ENCODE measurements around the gene CMPK1. TPM values are rescaled to one million over a fixed set of nuclear protein-coding genes. Genes with fewer than 3 reads are reported as not detected.

The CMPK1 gene
- total and polyA plus RNA-seq, 2 of the 8 experiments (the other 6 are each of a cell fraction or from before 2014, with no cell fraction given), result 6.0 to 36.9 TPM

DNA sequence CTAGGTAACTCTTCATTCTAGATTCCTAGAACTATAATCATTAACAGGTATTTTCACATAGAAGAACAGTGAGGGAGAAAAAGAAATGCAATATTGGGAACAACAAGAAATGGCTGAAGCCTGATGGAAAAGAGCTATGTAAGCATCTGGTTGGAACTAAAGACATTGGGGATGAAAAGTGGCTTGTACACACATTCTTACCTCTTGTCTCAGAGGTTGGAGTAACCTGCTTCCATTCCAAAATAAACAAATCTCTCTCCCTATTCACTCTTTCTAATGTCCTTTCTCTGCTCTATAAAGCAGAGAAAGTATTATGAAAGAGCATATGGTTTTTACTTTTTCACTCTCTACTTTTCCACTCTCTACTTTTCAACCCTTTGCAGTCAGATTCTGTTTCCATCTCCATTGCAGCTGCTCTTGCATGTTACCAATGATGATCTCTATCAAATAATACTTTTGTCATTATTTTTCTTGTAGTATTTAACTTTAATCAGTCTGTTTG is 37.5 kb downstream of the CMPK1 start:
- no peaks in the 10 kb centered on the region for H3K27me3 ChIP-seq (replicated peaks in 1 of 4; ENCODE audit: control insufficient read depth in 3 of 4, extremely low read depth in 1 of 4, insufficient read depth in 3 of 4, low read length in 3 of 4)
- H3K14ac ChIP-seq (ENCODE audit: insufficient read length), result no peak overlapping the region
- H3K4me2 ChIP-seq (ENCODE audit: insufficient read depth in 1 of 2, low read depth in 2 of 2, low read length in 2 of 2), result no peak overlapping the region
- no peak overlapping the region for H3K4me3 ChIP-seq (ENCODE audit: extremely low read depth in 1 of 4, insufficient read depth in 2 of 4, low read depth in 3 of 4, low read length in 4 of 4)
- H3K36me3 ChIP-seq (ENCODE audit: control insufficient read depth in 2 of 4, insufficient read depth in 4 of 4, low read length in 3 of 4), result peaks cover 0 to 20% (median 6%) of the 10 kb centered on the region in 4 experiments; a peak in 5 of 8 replicates
- no peak overlapping the region for H2BK15ac ChIP-seq (ENCODE audit: low read length)
- no peak overlapping the region for H2AK5ac ChIP-seq (ENCODE audit: low read depth, low read length)
- H4K20me1 ChIP-seq (replicated peaks in 1 of 2; ENCODE audit: control insufficient read depth in 1 of 2, insufficient read depth in 2 of 2, low read length in 2 of 2), result no peaks in the 10 kb centered on the region
- H2BK5ac ChIP-seq (ENCODE audit: low read depth, low read length), result no peak overlapping the region
- no peak overlapping the region for H2BK20ac ChIP-seq (ENCODE audit: low read length)
- H3K79me1 ChIP-seq (ENCODE audit: low read depth, low read length), result no peaks in the 10 kb centered on the region
- H4K8ac ChIP-seq (ENCODE audit: extremely low read depth, insufficient read depth, low read length), result no peak overlapping the region
- FAIRE-seq, result no peak
- no peak overlapping the region for H3K56ac ChIP-seq (replicated peaks; ENCODE audit: insufficient read length, low read depth, low read length)
- no peak overlapping the region for H3K18ac ChIP-seq (ENCODE audit: extremely low read depth, low read length)
- ChIA-PET POLR2A (ENCODE audit: partially characterized antibody) (no interaction called here), CTCF (ENCODE audit: partially characterized antibody) (no interaction called here)
- H3K9me3 ChIP-seq (ENCODE audit: insufficient read depth in 2 of 2, low read depth in 1 of 2, low read length in 1 of 2), result no peaks in the 10 kb centered on the region
- H3K79me2 ChIP-seq (ENCODE audit: control insufficient read depth in 1 of 2, insufficient read depth in 2 of 2, low read length in 2 of 2), result no peaks in the 10 kb centered on the region
- H4K91ac ChIP-seq (replicated peaks; ENCODE audit: insufficient read length, low read length), result no peak overlapping the region
- H4K5ac ChIP-seq (ENCODE audit: insufficient read length, low read depth, low read length), result no peak overlapping the region
- H2BK120ac ChIP-seq (replicated peaks; ENCODE audit: low read depth, low read length), result no peak overlapping the region
- H3K4me1 ChIP-seq (replicated peaks in 1 of 4; ENCODE audit: control insufficient read depth in 3 of 4, insufficient read depth in 4 of 4, low read length in 3 of 4), result no peaks in the 10 kb centered on the region
- H3K23me2 ChIP-seq (ENCODE audit: low read depth, low read length), result no peaks in the 10 kb centered on the region
- H3K9ac ChIP-seq (replicated peaks in 1 of 4; ENCODE audit: extremely low read depth in 1 of 4, low read depth in 3 of 4, low read length in 3 of 4), result no peak overlapping the region
- H2AFZ ChIP-seq (ENCODE audit: low read length), result no peak overlapping the region
- DNase-seq (ENCODE audit: low read depth in 1 of 2, low spot score in 2 of 2), result no peak
- no peak overlapping the region for H3K27ac ChIP-seq (ENCODE audit: low read depth, low read length)
- no peak overlapping the region for H3K4ac ChIP-seq (replicated peaks; ENCODE audit: insufficient read length, low read depth, low read length)
- no peak overlapping the region for H2BK12ac ChIP-seq (ENCODE audit: low read depth, low read length)
- TF ChIP-seq, protein P1, sequence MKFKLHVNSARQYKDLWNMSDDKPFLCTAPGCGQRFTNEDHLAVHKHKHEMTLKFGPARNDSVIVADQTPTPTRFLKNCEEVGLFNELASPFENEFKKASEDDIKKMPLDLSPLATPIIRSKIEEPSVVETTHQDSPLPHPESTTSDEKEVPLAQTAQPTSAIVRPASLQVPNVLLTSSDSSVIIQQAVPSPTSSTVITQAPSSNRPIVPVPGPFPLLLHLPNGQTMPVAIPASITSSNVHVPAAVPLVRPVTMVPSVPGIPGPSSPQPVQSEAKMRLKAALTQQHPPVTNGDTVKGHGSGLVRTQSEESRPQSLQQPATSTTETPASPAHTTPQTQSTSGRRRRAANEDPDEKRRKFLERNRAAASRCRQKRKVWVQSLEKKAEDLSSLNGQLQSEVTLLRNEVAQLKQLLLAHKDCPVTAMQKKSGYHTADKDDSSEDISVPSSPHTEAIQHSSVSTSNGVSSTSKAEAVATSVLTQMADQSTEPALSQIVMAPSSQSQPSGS (IDR thresholded peaks at IDR 0.05; ENCODE audit: low read length), result no peak
- TF ChIP-seq SP1 (IDR thresholded peaks at IDR 0.05; ENCODE audit: low read depth, low read length) (no peak), CTBP2 (IDR thresholded peaks at IDR 0.05; ENCODE audit: borderline replicate concordance, insufficient read depth, insufficient read length, low read length) (no peak), SUZ12 (IDR thresholded peaks at IDR 0.05; ENCODE audit: low read length) (no peak), SAP30 (IDR thresholded peaks at IDR 0.05; ENCODE audit: insufficient read depth, insufficient replicate concordance, low read length) (no peak), SIRT6 (IDR thresholded peaks at IDR 0.05; ENCODE audit: low read length) (no peak), FOSL1 (IDR thresholded peaks at IDR 0.05; ENCODE audit: insufficient read depth, low read depth, low read length) (no peak), JUN (IDR thresholded peaks at IDR 0.05; ENCODE audit: low read depth, low read length) (no peak), TCF12 (IDR thresholded peaks at IDR 0.05; ENCODE audit: low read depth, low read length) (no peak), SP4 (IDR thresholded peaks at IDR 0.05; ENCODE audit: low read length) (no peak)
- no peak overlapping the region for H3K23ac ChIP-seq (ENCODE audit: insufficient read length)
